Prostate gland (tissue), 1 donor: Measurements from ENCODE around the gene LRP8.

ENCODE experiments used
- POLR2A ChIP-seq: fragments of 450-650 bp; IDR thresholded peaks from one replicate; pipeline ENCODE4 v1.6.1; 2016; ENCODE audit warnings: antibody characterized with exemption, mild to moderate bottlenecking
- POLR2AphosphoS5 ChIP-seq: sonication (generic); formaldehyde crosslinking; IDR thresholded peaks from one replicate; pipeline ENCODE4 v1.6.1; 2017; ENCODE audit warnings: antibody characterized with exemption

- no peak for TF ChIP-seq POLR2A
- no peak for TF ChIP-seq POLR2AphosphoS5
Observed at GRCh38 chr1:53273526-53273925, 54.3 kb downstream of the LRP8 start.
